ENCODE data around the gene EIF4G1.

GRCh38 chr3:184352897-184353545, 38.6 kb downstream of the EIF4G1 start:
- TF ChIP-seq CTCF (IDR thresholded peaks at IDR 0.05) (no peak), EZH2 (IDR thresholded peaks at IDR 0.05) (no peak), EZH2phosphoT487 (IDR thresholded peaks at IDR 0.05) (no peak)

All from neural progenitor cell (in vitro differentiated cells).